ENCODE results near the gene OSBPL10. TPM values are rescaled to one million over a fixed set of nuclear protein-coding genes. Genes with fewer than 3 reads are reported as not detected.

Gene OSBPL10
- total RNA-seq, 1 donor from 2014 or later = 52.7 TPM

DNA sequence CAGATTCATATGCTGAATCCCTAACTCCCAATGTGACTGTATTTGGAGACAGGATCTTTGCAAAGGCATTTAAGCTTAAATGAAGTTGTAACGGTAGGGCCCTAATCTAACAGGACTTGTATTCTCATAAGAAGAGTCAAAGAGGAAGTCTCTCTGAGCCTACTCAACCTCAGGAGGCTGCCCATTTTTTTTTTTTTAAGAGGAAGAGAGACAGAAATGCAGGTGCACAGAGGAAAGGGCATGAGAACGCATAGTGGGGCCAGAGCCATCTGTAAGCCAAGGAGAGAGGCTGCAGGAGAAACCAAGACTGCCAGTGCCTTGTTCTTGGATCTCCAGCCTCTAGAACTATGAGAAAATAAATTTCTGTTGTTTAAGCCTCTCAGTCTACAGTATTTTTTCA lies 28.9 kb upstream of the OSBPL10 start:
- FAIRE-seq = no peak
- no peaks in the 10 kb centered on the region for H3K36me3 ChIP-seq (ENCODE audit: insufficient read depth, low read length)
- Mint-ChIP-seq H3K9me3 (ENCODE audit: unreplicated experiment) (peaks cover 8% of the 10 kb centered on the region), H3K27ac (ENCODE audit: unreplicated experiment) (no peak overlapping the region), H3K27me3 (ENCODE audit: low read depth, unreplicated experiment) (no peaks in the 10 kb centered on the region), H3K4me1 (ENCODE audit: low read depth, unreplicated experiment) (no peaks in the 10 kb centered on the region), H3K36me3 (ENCODE audit: low read depth, unreplicated experiment) (peaks cover 2% of the 10 kb centered on the region), H3K4me3 (ENCODE audit: unreplicated experiment) (no peak overlapping the region)
- H3K4me3 ChIP-seq (ENCODE audit: insufficient read depth, low read depth, low read length) = no peak overlapping the region
- TF ChIP-seq, protein P1, sequence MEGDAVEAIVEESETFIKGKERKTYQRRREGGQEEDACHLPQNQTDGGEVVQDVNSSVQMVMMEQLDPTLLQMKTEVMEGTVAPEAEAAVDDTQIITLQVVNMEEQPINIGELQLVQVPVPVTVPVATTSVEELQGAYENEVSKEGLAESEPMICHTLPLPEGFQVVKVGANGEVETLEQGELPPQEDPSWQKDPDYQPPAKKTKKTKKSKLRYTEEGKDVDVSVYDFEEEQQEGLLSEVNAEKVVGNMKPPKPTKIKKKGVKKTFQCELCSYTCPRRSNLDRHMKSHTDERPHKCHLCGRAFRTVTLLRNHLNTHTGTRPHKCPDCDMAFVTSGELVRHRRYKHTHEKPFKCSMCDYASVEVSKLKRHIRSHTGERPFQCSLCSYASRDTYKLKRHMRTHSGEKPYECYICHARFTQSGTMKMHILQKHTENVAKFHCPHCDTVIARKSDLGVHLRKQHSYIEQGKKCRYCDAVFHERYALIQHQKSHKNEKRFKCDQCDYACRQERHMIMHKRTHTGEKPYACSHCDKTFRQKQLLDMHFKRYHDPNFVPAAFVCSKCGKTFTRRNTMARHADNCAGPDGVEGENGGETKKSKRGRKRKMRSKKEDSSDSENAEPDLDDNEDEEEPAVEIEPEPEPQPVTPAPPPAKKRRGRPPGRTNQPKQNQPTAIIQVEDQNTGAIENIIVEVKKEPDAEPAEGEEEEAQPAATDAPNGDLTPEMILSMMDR (IDR thresholded peaks at IDR 0.05; ENCODE audit: insufficient read depth, low read depth, low read length) = no peak
- TF ChIP-seq EZH2 (IDR thresholded peaks at IDR 0.05; ENCODE audit: insufficient read depth, low read length) = no peak
- no peak overlapping the region for H2AFZ ChIP-seq (ENCODE audit: low read depth, low read length)
- H3K9ac ChIP-seq (ENCODE audit: low read length) = no peak overlapping the region
- no peaks in the 10 kb centered on the region for H3K27me3 ChIP-seq (ENCODE audit: insufficient read depth, low read length)
- H3K79me2 ChIP-seq (ENCODE audit: insufficient read depth, low read length) = no peaks in the 10 kb centered on the region
- H4K20me1 ChIP-seq (ENCODE audit: insufficient read depth, low read length) = no peaks in the 10 kb centered on the region
- H3K27ac ChIP-seq (ENCODE audit: low read depth, low read length) = no peak overlapping the region
- no peak overlapping the region for H3K4me2 ChIP-seq (ENCODE audit: low read length)
- DNase-seq (ENCODE audit: low read depth) = no peak
- H3K4me1 ChIP-seq (ENCODE audit: insufficient read depth, low read length) = no peaks in the 10 kb centered on the region
- H3K9me3 ChIP-seq (ENCODE audit: insufficient read depth, low read depth, low read length) = no peaks in the 10 kb centered on the region

DNA sequence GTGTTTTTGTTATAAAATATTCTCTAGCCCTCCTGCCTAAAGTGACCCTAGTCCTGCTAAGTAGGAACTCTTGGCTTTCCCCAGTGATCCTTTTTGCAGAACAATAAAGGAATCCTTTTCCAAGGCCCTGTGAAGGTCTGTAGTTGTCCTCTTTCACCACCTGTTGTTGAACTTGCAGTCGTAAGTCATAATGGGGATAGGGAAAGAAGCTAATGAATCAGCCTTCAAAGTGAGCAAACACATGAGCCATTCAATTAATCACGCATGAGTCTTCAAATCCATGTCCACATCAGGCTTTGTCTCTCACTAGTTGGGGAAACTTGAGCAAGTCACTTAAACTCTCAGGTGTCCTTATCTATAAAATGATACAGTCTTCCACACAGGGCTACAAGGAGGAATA lies 28.0 kb upstream of the OSBPL10 start:
- TF ChIP-seq EZH2 (IDR thresholded peaks at IDR 0.05; ENCODE audit: insufficient read depth, low read length) = no peak
- TF ChIP-seq, protein P1 (IDR thresholded peaks at IDR 0.05; ENCODE audit: insufficient read depth, low read depth, low read length) = no peak
- Mint-ChIP-seq H3K4me3 (ENCODE audit: unreplicated experiment) (no peak overlapping the region), H3K36me3 (ENCODE audit: low read depth, unreplicated experiment) (peaks cover 2% of the 10 kb centered on the region), H3K4me1 (ENCODE audit: low read depth, unreplicated experiment) (no peaks in the 10 kb centered on the region), H3K27ac (ENCODE audit: unreplicated experiment) (no peak overlapping the region), H3K27me3 (ENCODE audit: low read depth, unreplicated experiment) (no peaks in the 10 kb centered on the region), H3K9me3 (ENCODE audit: unreplicated experiment) (peaks cover 8% of the 10 kb centered on the region)
- no peak overlapping the region for H3K4me3 ChIP-seq (ENCODE audit: insufficient read depth, low read depth, low read length)
- H4K20me1 ChIP-seq (ENCODE audit: insufficient read depth, low read length) = no peaks in the 10 kb centered on the region
- no peak overlapping the region for H3K4me2 ChIP-seq (ENCODE audit: low read length)
- H3K27ac ChIP-seq (ENCODE audit: low read depth, low read length) = no peak overlapping the region
- H3K79me2 ChIP-seq (ENCODE audit: insufficient read depth, low read length) = no peaks in the 10 kb centered on the region
- no peak overlapping the region for H2AFZ ChIP-seq (ENCODE audit: low read depth, low read length)
- H3K27me3 ChIP-seq (ENCODE audit: insufficient read depth, low read length) = peaks cover 2% of the 10 kb centered on the region
- no peaks in the 10 kb centered on the region for H3K9me3 ChIP-seq (ENCODE audit: insufficient read depth, low read depth, low read length)
- H3K9ac ChIP-seq (ENCODE audit: low read length) = no peak overlapping the region
- no peaks in the 10 kb centered on the region for H3K36me3 ChIP-seq (ENCODE audit: insufficient read depth, low read length)
- FAIRE-seq (no peak), DNase-seq (ENCODE audit: low read depth) (peak; percentile 28)
- no peaks in the 10 kb centered on the region for H3K4me1 ChIP-seq (ENCODE audit: insufficient read depth, low read length)

DNA sequence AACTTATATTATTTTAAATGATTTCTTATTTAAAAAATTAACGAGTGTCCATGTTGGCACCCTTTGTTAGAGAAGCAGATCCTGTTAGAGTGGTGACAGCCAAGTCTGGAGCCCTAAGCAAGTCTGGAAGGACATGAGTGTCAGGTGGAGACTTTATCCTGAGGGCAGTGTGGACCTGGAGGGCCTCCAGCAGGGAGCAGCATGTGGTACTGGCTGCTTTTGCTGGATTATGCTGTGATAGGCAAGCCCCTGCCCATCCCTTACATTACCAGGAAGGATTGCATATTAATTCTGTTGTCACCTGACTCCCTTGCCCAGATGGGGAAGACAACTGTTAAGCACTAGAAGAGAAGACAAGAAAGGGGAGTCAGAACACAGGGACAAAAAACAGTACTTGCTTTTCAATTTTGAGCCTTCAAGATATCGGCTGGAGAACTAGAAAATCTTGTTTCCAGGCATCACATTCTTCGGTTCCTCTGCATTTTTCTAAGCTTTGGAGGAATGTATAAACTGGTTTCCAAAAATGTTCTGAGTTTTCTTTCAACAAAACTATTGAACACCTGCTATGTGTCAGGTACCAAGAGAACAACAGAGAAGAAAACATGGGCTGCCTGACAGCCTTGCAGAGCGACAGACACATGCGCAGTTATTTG lies 23.2 kb upstream of the OSBPL10 start:
- H3K4me1 ChIP-seq (ENCODE audit: insufficient read depth, low read length) = peaks cover 16% of the 10 kb centered on the region
- Mint-ChIP-seq H3K4me1 (ENCODE audit: low read depth, unreplicated experiment) (peaks cover 15% of the 10 kb centered on the region), H3K36me3 (ENCODE audit: low read depth, unreplicated experiment) (peaks cover 6% of the 10 kb centered on the region), H3K27ac (ENCODE audit: unreplicated experiment) (no peak overlapping the region), H3K4me3 (ENCODE audit: unreplicated experiment) (no peak overlapping the region), H3K9me3 (ENCODE audit: unreplicated experiment) (peaks cover 8% of the 10 kb centered on the region), H3K27me3 (ENCODE audit: low read depth, unreplicated experiment) (no peaks in the 10 kb centered on the region)
- TF ChIP-seq, protein P1 (IDR thresholded peaks at IDR 0.05; ENCODE audit: insufficient read depth, low read depth, low read length) = no peak
- no peak for TF ChIP-seq EZH2 (IDR thresholded peaks at IDR 0.05; ENCODE audit: insufficient read depth, low read length)
- no peak overlapping the region for H3K4me3 ChIP-seq (ENCODE audit: insufficient read depth, low read depth, low read length)
- H3K9me3 ChIP-seq (ENCODE audit: insufficient read depth, low read depth, low read length) = no peaks in the 10 kb centered on the region
- FAIRE-seq (no peak), DNase-seq (ENCODE audit: low read depth) (no peak)
- H3K36me3 ChIP-seq (ENCODE audit: insufficient read depth, low read length) = no peaks in the 10 kb centered on the region
- H2AFZ ChIP-seq (ENCODE audit: low read depth, low read length) = no peak overlapping the region
- H3K4me2 ChIP-seq (ENCODE audit: low read length) = no peak overlapping the region
- peaks cover 2% of the 10 kb centered on the region for H3K27me3 ChIP-seq (ENCODE audit: insufficient read depth, low read length)
- no peak overlapping the region for H3K27ac ChIP-seq (ENCODE audit: low read depth, low read length)
- H4K20me1 ChIP-seq (ENCODE audit: insufficient read depth, low read length) = no peaks in the 10 kb centered on the region
- H3K9ac ChIP-seq (ENCODE audit: low read length) = no peak overlapping the region
- H3K79me2 ChIP-seq (ENCODE audit: insufficient read depth, low read length) = no peaks in the 10 kb centered on the region

Measured in astrocyte (in vitro differentiated cells and primary cell).